ENCODE data around the gene BAHCC1.

The BAHCC1 gene

DNA sequence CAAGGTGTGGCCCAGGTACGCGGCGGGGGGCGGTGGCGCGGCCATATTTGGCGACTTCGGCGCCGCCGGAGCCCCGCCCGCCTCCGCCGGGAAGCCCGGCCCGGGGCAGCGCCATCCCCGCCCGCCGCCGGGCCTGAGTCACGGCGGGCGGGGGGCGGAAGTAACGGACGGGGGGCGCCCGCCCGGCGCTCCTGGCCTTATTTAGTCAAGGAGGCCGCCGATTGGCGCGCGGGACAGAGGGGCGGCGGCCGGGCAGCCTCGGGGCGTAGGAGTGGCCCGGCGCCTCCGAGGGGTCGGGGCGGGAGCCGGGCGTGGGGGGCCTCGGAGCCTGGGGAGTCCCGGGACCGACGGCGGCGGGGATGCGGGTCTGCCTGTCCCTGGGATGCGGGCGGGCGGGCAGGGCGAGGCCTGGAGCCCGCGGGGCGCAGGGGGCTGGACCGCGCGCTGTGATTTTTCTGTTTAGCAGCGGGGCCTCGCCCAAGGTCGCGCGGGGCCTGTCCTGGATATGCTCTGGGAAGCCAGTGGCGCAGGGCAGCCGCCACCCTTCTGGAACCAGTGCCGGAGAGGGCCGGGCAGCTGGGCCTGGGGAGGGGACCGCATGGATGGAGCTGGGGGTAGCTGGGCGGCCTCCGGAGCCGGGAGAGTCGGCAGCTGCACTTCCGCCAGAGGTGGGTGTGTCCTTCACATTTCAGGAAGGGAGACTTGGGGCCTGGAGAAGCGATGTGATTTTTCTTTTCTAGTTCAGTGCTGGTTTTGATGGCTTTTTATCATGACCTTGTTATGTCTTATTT, 119.7 kb downstream of the BAHCC1 start:
- DNase-seq (ENCODE audit: low spot score) = peak; percentile 89

DNA sequence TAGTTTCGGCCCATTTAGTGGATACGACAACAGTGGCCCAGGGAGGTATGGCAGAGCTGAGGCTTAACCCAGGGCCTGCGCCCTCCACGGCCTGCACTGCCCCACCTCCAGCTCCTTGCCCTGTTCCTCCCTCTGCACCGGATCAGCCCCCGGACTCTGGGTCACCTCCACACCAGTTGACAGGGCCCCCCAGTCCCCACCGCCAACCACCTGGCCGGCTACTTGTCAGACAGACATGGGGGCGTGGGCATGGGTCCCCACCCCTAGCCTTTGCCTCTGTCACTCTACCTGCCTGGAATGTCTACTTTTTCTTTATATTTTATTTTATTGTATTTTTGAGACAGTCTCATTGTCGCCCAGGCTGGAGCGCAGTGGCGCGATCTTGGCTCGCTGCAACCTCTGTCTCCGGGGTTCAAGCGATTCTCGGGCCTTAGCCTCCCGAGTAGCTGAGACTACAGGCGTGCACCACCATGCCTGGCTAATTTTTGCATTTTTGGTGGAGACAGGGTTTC, 120.3 kb downstream of the BAHCC1 start:
- DNase-seq (ENCODE audit: low spot score) = no peak
